ENCODE data around the gene RBMS3. TPM values are rescaled to one million over a fixed set of nuclear protein-coding genes. Genes with fewer than 3 reads are reported as not detected.

Gene RBMS3
- total and polyA plus RNA-seq, 2 of the 8 experiments (the other 6 are each of a cell fraction or from before 2014, with no cell fraction given) = 3.7 to 6.9 TPM

DNA sequence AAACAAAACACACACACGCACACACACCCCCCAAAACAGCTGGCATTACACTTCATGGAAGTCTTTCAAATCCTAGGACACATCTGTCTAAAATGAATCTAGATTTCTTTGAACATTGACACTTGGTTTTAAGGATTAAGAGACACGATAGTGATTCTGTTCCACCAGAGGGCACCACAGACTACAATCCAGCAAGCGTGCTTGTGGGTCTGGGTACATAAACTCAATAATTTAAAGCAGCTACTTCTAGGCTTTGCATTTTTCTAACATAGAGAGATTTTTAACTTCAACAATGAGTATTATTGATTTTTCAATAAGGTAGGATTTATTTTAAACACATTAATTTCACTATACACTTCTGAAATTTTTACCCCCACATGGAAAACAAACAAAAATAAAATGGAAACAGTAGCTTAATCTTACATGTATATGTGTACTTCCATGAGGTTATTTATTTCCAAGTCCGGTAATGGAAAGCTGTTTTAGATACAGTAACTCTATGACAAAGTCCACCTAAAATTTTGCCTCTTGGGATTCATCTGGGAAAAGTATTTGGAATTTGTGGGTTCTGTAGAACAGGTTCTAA, 761.5 kb downstream of the RBMS3 start (continued):
- TF ChIP-seq NRF1 (IDR thresholded peaks at IDR 0.05; ENCODE audit: low read depth, low read length) (no peak), BRCA1 (IDR thresholded peaks at IDR 0.05; ENCODE audit: low read depth, low read length) (no peak), RAD21 (IDR thresholded peaks at IDR 0.05 in 1 of 2, conservative IDR thresholded peaks at IDR 0.05 in 1 of 2; ENCODE audit: low read depth in 2 of 2, low read length in 2 of 2) (peak; percentile 90 to 93), RNF2 (IDR thresholded peaks at IDR 0.05; ENCODE audit: borderline replicate concordance, low read depth, low read length, missing control alignments, poor library complexity, severe bottlenecking) (no peak), SP2 (IDR thresholded peaks at IDR 0.05; ENCODE audit: low read length) (no peak), JUND (IDR thresholded peaks at IDR 0.05; ENCODE audit: low read length) (no peak), CREB1 (IDR thresholded peaks at IDR 0.05) (no peak), RXRA (IDR thresholded peaks at IDR 0.05; ENCODE audit: insufficient read depth, low read depth, low read length) (no peak)
